ENCODE results near the gene LPIN3.

Gene LPIN3

GRCh38 chr20:41329435-41330342, 10.9 kb upstream of the LPIN3 start:
- no peak overlapping the region for H3K4me3 ChIP-seq (ENCODE audit: low read depth in 1 of 2, low read length in 1 of 2)

GRCh38 chr20:41330343-41330720, 10.3 kb upstream of the LPIN3 start:
- Histone ChIP-seq H3K27me3 (peaks cover 39% of the 10 kb centered on the region), H3K36me3 (no peaks in the 10 kb centered on the region), H3K9me3 (no peaks in the 10 kb centered on the region), H3K4me1 (ENCODE audit: control insufficient read depth in 1 of 2, insufficient read depth in 1 of 2, low read depth in 1 of 2, low read length in 1 of 2) (no peaks in the 10 kb centered on the region), H3K27ac (no peak overlapping the region), H3K4me3 (ENCODE audit: low read depth in 1 of 2, low read length in 1 of 2) (no peak overlapping the region)
- TF ChIP-seq CTCF (IDR thresholded peaks at IDR 0.05): no peak

More at GRCh38 chr20:41329435-41330342, 10.9 kb upstream of the LPIN3 start:
- H3K27me3 ChIP-seq: peaks cover 39% of the 10 kb centered on the region
- H3K4me1 ChIP-seq (ENCODE audit: control insufficient read depth in 1 of 2, insufficient read depth in 1 of 2, low read depth in 1 of 2, low read length in 1 of 2): no peaks in the 10 kb centered on the region
- no peak overlapping the region for H3K27ac ChIP-seq
- H3K9me3 ChIP-seq: no peaks in the 10 kb centered on the region
- no peaks in the 10 kb centered on the region for H3K36me3 ChIP-seq
- no peak for TF ChIP-seq CTCF (IDR thresholded peaks at IDR 0.05)

- Histone ChIP-seq H3K4me1 (ENCODE audit: control insufficient read depth in 1 of 2, insufficient read depth in 1 of 2, low read depth in 1 of 2, low read length in 1 of 2) (no peaks in the 10 kb centered on the region), H3K27ac (no peak overlapping the region), H3K4me3 (ENCODE audit: low read depth in 1 of 2, low read length in 1 of 2) (no peak overlapping the region), H3K9me3 (no peaks in the 10 kb centered on the region), H3K36me3 (no peaks in the 10 kb centered on the region), H3K27me3 (peaks cover 44% of the 10 kb centered on the region)
- no peak for TF ChIP-seq CTCF (IDR thresholded peaks at IDR 0.05)
Observed at GRCh38 chr20:41330941-41331340, 9.7 kb upstream of the LPIN3 start.

GRCh38 chr20:41331731-41332130, 8.9 kb upstream of the LPIN3 start:
- no peaks in the 10 kb centered on the region for H3K36me3 ChIP-seq
- TF ChIP-seq CTCF (IDR thresholded peaks at IDR 0.05): no peak

GRCh38 chr20:41334036-41334435, 6.6 kb upstream of the LPIN3 start:
- no peaks in the 10 kb centered on the region for H3K36me3 ChIP-seq
- no peaks in the 10 kb centered on the region for H3K4me1 ChIP-seq (ENCODE audit: control insufficient read depth in 1 of 2, insufficient read depth in 1 of 2, low read depth in 1 of 2, low read length in 1 of 2)
- H3K4me3 ChIP-seq (ENCODE audit: low read depth in 1 of 2, low read length in 1 of 2): no peak overlapping the region
- no peak overlapping the region for H3K27ac ChIP-seq
- no peak for TF ChIP-seq CTCF (IDR thresholded peaks at IDR 0.05)
- H3K27me3 ChIP-seq: peaks cover 66% of the 10 kb centered on the region
- H3K9me3 ChIP-seq: no peaks in the 10 kb centered on the region

More at GRCh38 chr20:41331731-41332130, 8.9 kb upstream of the LPIN3 start:
- Histone ChIP-seq H3K27ac (no peak overlapping the region), H3K4me3 (ENCODE audit: low read depth in 1 of 2, low read length in 1 of 2) (no peak overlapping the region), H3K27me3 (peaks cover 48% of the 10 kb centered on the region), H3K4me1 (ENCODE audit: control insufficient read depth in 1 of 2, insufficient read depth in 1 of 2, low read depth in 1 of 2, low read length in 1 of 2) (no peaks in the 10 kb centered on the region), H3K9me3 (no peaks in the 10 kb centered on the region)
